Neural progenitor cell (in vitro differentiated cells): Measurements from ENCODE around the gene CDHR2.

Experiments
- CTCF ChIP-seq: fragments of 200-600 bp; sonication (generic); IDR thresholded peaks from 2 replicates; pipeline ENCODE4 v1.5.1; 2017; ENCODE audit warnings: antibody characterized with exemption, mild to moderate bottlenecking
- EZH2phosphoT487 ChIP-seq: fragments of 200-600 bp; sonication (generic); IDR thresholded peaks from 2 replicates; pipeline ENCODE4 v1.6.1; 2017; ENCODE audit warnings: antibody characterized with exemption

GRCh38 chr5:176629317-176629852, 80.2 kb downstream of the CDHR2 start:
- TF ChIP-seq EZH2phosphoT487 (no peak), CTCF (no peak)
